ENCODE results near the gene COTL1. TPM values are rescaled to one million over a fixed set of nuclear protein-coding genes. Genes with fewer than 3 reads are reported as not detected.

COTL1 gene
- total RNA-seq, 2 experiments from 2014 or later = 125 to 232 TPM

DNA sequence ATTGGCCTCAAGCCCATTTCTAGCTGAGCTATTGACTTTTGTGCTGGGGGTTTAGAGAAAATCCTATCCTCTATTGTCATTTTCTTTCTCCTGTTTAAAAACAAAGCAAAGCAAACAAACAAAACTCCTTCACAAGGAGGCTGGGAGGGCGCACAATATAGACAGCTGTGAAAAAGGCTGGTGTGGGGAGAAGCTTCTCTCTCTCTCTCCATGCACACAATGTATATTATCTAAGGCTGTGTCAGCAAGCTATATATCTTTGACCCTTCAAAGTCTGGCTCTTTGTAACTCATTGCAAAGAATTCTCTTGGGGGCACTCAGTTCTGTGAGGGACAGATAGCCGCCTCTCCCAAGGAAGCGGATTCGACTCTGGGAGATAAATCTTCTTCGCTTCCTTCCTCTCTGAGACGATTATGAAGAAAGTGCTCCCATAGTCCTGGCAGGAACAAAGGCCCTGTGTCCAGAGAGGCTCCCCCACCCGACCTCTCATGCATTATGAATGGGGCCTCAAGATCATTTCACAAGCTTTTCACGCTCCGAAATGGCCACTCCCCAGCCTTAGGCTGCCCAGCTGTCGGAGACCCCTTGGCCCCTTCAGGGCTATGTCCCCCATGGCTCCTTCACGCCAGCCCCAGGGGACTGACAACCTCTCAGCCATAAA, 80.3 kb downstream of the COTL1 start:
- Histone ChIP-seq H3K79me2 (ENCODE audit: insufficient read depth, low read depth, low read length) (no peaks in the 10 kb centered on the region), H3K9me2 (ENCODE audit: insufficient read depth, low read length) (no peaks in the 10 kb centered on the region), H3K27ac (ENCODE audit: low read depth, low read length, poor library complexity, severe bottlenecking) (no peak overlapping the region), H3K36me3 (ENCODE audit: insufficient read depth, low read length) (no peaks in the 10 kb centered on the region), H3K9me3 (ENCODE audit: low read length) (no peaks in the 10 kb centered on the region), H3K4me1 (ENCODE audit: insufficient read depth, low read length, poor library complexity, severe bottlenecking) (no peaks in the 10 kb centered on the region), H3K4me3 (ENCODE audit: low read depth, low read length, poor library complexity, severe bottlenecking) (no peak overlapping the region), H2AFZ (ENCODE audit: low read length) (no peak overlapping the region), H4K20me1 (ENCODE audit: insufficient read depth, low read length) (no peaks in the 10 kb centered on the region), H3K4me2 (ENCODE audit: low read length) (no peak overlapping the region)
- ChIA-PET POLR2A (no interaction called here), CTCF (ENCODE audit: unreplicated experiment) (no interaction called here)
- no peak for DNase-seq (ENCODE audit: low spot score)
- no TSS peak for BruUV-seq (replicated peaks)
- intact Hi-C loops (cut with micrococcal nuclease; ENCODE audit: unreplicated experiment) = no loop called here
- TF ChIP-seq, protein P1, sequence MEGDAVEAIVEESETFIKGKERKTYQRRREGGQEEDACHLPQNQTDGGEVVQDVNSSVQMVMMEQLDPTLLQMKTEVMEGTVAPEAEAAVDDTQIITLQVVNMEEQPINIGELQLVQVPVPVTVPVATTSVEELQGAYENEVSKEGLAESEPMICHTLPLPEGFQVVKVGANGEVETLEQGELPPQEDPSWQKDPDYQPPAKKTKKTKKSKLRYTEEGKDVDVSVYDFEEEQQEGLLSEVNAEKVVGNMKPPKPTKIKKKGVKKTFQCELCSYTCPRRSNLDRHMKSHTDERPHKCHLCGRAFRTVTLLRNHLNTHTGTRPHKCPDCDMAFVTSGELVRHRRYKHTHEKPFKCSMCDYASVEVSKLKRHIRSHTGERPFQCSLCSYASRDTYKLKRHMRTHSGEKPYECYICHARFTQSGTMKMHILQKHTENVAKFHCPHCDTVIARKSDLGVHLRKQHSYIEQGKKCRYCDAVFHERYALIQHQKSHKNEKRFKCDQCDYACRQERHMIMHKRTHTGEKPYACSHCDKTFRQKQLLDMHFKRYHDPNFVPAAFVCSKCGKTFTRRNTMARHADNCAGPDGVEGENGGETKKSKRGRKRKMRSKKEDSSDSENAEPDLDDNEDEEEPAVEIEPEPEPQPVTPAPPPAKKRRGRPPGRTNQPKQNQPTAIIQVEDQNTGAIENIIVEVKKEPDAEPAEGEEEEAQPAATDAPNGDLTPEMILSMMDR (conservative IDR thresholded peaks at IDR 0.05; ENCODE audit: low read length) = no peak
- TF ChIP-seq EZH2phosphoT487 (IDR thresholded peaks at IDR 0.05; ENCODE audit: borderline replicate concordance, low read depth, low read length) = no peak

DNA sequence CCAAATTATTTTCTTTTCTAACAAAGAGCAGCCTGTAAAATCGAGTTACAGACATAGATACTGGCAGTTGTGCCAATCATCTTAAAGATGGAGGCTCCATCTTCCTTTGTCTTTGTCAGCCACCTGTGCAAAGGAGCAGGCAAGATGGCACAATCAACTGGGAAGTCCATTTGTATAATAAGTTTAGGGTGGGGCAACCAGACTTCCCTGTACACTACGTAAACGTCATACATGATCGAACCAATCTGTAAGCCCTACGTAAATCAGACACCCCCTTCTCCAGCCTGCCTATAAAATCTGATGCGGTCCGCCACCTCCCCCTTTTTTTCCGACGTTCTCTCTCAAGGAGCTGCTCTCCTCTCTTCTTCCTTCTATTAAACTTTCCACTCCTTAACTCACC, 82.0 kb downstream of the COTL1 start:
- no TSS peak for BruUV-seq (replicated peaks)
- Histone ChIP-seq H3K9me2 (ENCODE audit: insufficient read depth, low read length) (no peaks in the 10 kb centered on the region), H3K36me3 (ENCODE audit: insufficient read depth, low read length) (no peaks in the 10 kb centered on the region), H3K27ac (ENCODE audit: low read depth, low read length, poor library complexity, severe bottlenecking) (no peak overlapping the region), H3K79me2 (ENCODE audit: insufficient read depth, low read depth, low read length) (no peaks in the 10 kb centered on the region), H3K4me3 (ENCODE audit: low read depth, low read length, poor library complexity, severe bottlenecking) (no peak overlapping the region), H2AFZ (ENCODE audit: low read length) (no peak overlapping the region), H3K4me1 (ENCODE audit: insufficient read depth, low read length, poor library complexity, severe bottlenecking) (no peaks in the 10 kb centered on the region), H3K4me2 (ENCODE audit: low read length) (no peak overlapping the region), H3K9me3 (ENCODE audit: low read length) (no peaks in the 10 kb centered on the region), H4K20me1 (ENCODE audit: insufficient read depth, low read length) (no peaks in the 10 kb centered on the region)
- intact Hi-C loops (cut with micrococcal nuclease; ENCODE audit: unreplicated experiment) = no loop called here
- DNase-seq (ENCODE audit: low spot score) = no peak
- CTCF ChIA-PET (ENCODE audit: unreplicated experiment) = no interaction called here
- TF ChIP-seq EZH2phosphoT487 (IDR thresholded peaks at IDR 0.05; ENCODE audit: borderline replicate concordance, low read depth, low read length) = no peak
- TF ChIP-seq, protein P1 (conservative IDR thresholded peaks at IDR 0.05; ENCODE audit: low read length) = no peak
- POLR2A ChIA-PET = no interaction called here

DNA sequence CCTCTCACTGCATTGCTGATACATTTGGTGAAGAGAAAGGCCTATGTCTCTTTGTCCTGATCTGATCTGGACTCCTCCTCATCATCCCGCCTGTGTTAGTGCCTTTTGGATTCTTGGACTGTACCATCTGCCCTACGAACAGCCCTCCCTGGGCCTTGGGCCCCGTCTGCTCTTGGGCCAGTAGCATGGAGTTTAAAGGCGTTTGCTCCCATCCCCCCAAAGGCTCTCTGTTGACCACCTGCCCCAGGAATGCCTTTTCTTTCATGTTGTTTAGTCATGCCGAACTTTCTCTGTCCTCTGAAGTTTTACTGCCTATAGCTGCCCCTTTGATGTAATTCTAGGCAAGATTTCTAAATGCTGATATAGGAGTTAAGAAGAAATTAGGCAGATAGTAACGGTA, 82.5 kb downstream of the COTL1 start:
- no peaks in the 10 kb centered on the region for H4K20me1 ChIP-seq (ENCODE audit: insufficient read depth, low read length)
- POLR2A ChIA-PET = no interaction called here
- no peaks in the 10 kb centered on the region for H3K79me2 ChIP-seq (ENCODE audit: insufficient read depth, low read depth, low read length)
- no peaks in the 10 kb centered on the region for H3K36me3 ChIP-seq (ENCODE audit: insufficient read depth, low read length)
- TF ChIP-seq EZH2phosphoT487 (IDR thresholded peaks at IDR 0.05; ENCODE audit: borderline replicate concordance, low read depth, low read length) = no peak
- TF ChIP-seq, protein P1 (conservative IDR thresholded peaks at IDR 0.05; ENCODE audit: low read length) = no peak
- H3K9me3 ChIP-seq (ENCODE audit: low read length) = no peaks in the 10 kb centered on the region
- intact Hi-C loops (cut with micrococcal nuclease; ENCODE audit: unreplicated experiment) = no loop called here
- CTCF ChIA-PET (ENCODE audit: unreplicated experiment) = no interaction called here
- no peaks in the 10 kb centered on the region for H3K4me1 ChIP-seq (ENCODE audit: insufficient read depth, low read length, poor library complexity, severe bottlenecking)
- no TSS peak for BruUV-seq (replicated peaks)
- H3K4me2 ChIP-seq (ENCODE audit: low read length) = no peak overlapping the region
- no peaks in the 10 kb centered on the region for H3K9me2 ChIP-seq (ENCODE audit: insufficient read depth, low read length)
- no peak overlapping the region for H2AFZ ChIP-seq (ENCODE audit: low read length)
- no peak overlapping the region for H3K4me3 ChIP-seq (ENCODE audit: low read depth, low read length, poor library complexity, severe bottlenecking)
- DNase-seq (ENCODE audit: low spot score) = no peak
- no peak overlapping the region for H3K27ac ChIP-seq (ENCODE audit: low read depth, low read length, poor library complexity, severe bottlenecking)

Data from OCI-LY7 (cell line).